Prostate gland (tissue), 2 donors: ENCODE results near the gene SH3GL3. TPM values are rescaled to one million over a fixed set of nuclear protein-coding genes. Genes with fewer than 3 reads are reported as not detected.
A peak's percentile ranks its signal among the peaks of the same experiment; 100 is the strongest.

Experiments
- DNase-seq: peaks from one replicate; pipeline ENCODE4 v3.0.0-alpha.2; 2019; ENCODE audit warnings: low spot score
- H3K27ac ChIP-seq, 2 donors: fragments of 200-600 bp; sonication (generic); 2 replicates each; pipeline ENCODE4 v1.5.1; 2017 to 2019
- H3K27me3 ChIP-seq: fragments of 200-600 bp; sonication (generic); replicated peaks from 2 replicates; pipeline ENCODE4 v1.5.1; 2019; ENCODE audit not compliant: insufficient read depth
- H3K36me3 ChIP-seq, 2 donors: fragments of 200-600 bp; sonication (generic); 1 replicate in 1 of 2; 2 replicates in 1 of 2; pipeline versions ENCODE4 v1.5.1 to v1.8.1; 2017 to 2019
- H3K4me1 ChIP-seq: fragments of 200-600 bp; sonication (generic); replicated peaks from 2 replicates; pipeline ENCODE4 v1.5.1; 2019
- H3K4me3 ChIP-seq, 2 donors: fragments of 200-600 bp; sonication (generic); 2 replicates each; pipeline ENCODE4 v1.5.1; 2017 to 2019
- H3K9me3 ChIP-seq: fragments of 200-600 bp; sonication (generic); 2 replicates; pipeline ENCODE4 v1.5.1; 2017
- CTCF ChIP-seq, 4 experiments: fragments of 200-600 bp in 2 of 4; fragments of 450-650 bp in 2 of 4; sonication (generic) in 2 of 4; IDR thresholded peaks; 1 replicate in 3 of 4; 2 replicates in 1 of 4; pipeline ENCODE4 v1.5.1; 2016 to 2019; ENCODE audit warnings: antibody characterized with exemption in 4 of 4, mild to moderate bottlenecking in 2 of 4, moderate library complexity in 2 of 4
- POLR2A ChIP-seq: fragments of 450-650 bp; IDR thresholded peaks from one replicate; pipeline ENCODE4 v1.6.1; 2016; ENCODE audit warnings: antibody characterized with exemption, mild to moderate bottlenecking
- POLR2AphosphoS5 ChIP-seq: sonication (generic); formaldehyde crosslinking; IDR thresholded peaks from one replicate; pipeline ENCODE4 v1.6.1; 2017; ENCODE audit warnings: antibody characterized with exemption
- WGBS: methylation state at CpG from one replicate; pipeline ENCODE4 v1.1.5; 2018; 5-methylcytosine and 5-hydroxymethylcytosine counted together
- intact Hi-C: fragments of 100-400 bp; cut with DNase I; formaldehyde crosslinking; loops from one replicate; pipeline ENCODE4 v1.14.2; 2022
- total RNA-seq, 2 donors: library from RNA; depleted of rRNA; stranded (reverse); fragments of >200 nt; gene quantifications; one replicate each; pipeline ENCODE4 v1.1.0, GENCODE V29; 2016

Gene SH3GL3
- total RNA-seq, 2 donors from 2014 or later, result 2.2 to 7.4 TPM

- no peaks in the 10 kb centered on the region for H3K4me1 ChIP-seq
- H3K27ac ChIP-seq, result no peak overlapping the region
- intact Hi-C loops, result loop anchor here (2.0 to 5.0 kb wide), 2 partner anchors 182 to 469 kb away; no protein-coding TSS in a partner anchor
- no peaks in the 10 kb centered on the region for H3K27me3 ChIP-seq
- no peak overlapping the region for H3K4me3 ChIP-seq
- no peak for DNase-seq
- TF ChIP-seq POLR2AphosphoS5 (no peak), CTCF (IDR thresholded peaks at IDR 0.05) (peak; percentile 37 to 66 (median 56)), POLR2A (no peak)
- WGBS, result 20% methylated on average over 4 of the region's 4 CpGs
- H3K36me3 ChIP-seq, result no peaks in the 10 kb centered on the region
- no peaks in the 10 kb centered on the region for H3K9me3 ChIP-seq
Observed at GRCh38 chr15:83565553-83566159, 118.5 kb downstream of the SH3GL3 start.

- WGBS, result 97% methylated on average over 2 of the region's 2 CpGs
- H3K27me3 ChIP-seq, result no peaks in the 10 kb centered on the region
- intact Hi-C loops, result loop anchor here (5.0 kb wide), 1 partner anchor 180 kb away; no protein-coding TSS in a partner anchor
Observed at GRCh38 chr15:83567318-83567717, 120.2 kb downstream of the SH3GL3 start.

GRCh38 chr15:83569341-83569740 lies 122.2 kb downstream of the SH3GL3 start:
- intact Hi-C loops, result loop anchor here (5.0 kb wide), 1 partner anchor 178 kb away; no protein-coding TSS in a partner anchor
- Histone ChIP-seq H3K36me3 (no peaks in the 10 kb centered on the region), H3K27ac (no peak overlapping the region), H3K4me1 (no peaks in the 10 kb centered on the region), H3K9me3 (no peaks in the 10 kb centered on the region), H3K4me3 (no peak overlapping the region), H3K27me3 (no peaks in the 10 kb centered on the region)
- TF ChIP-seq POLR2AphosphoS5 (no peak), CTCF (IDR thresholded peaks at IDR 0.05) (no peak), POLR2A (no peak)
- no peak for DNase-seq

More at GRCh38 chr15:83567318-83567717, 120.2 kb downstream of the SH3GL3 start:
- H3K27ac ChIP-seq, result no peak overlapping the region
- H3K36me3 ChIP-seq, result no peaks in the 10 kb centered on the region
- H3K4me1 ChIP-seq, result no peaks in the 10 kb centered on the region
- no peak for TF ChIP-seq POLR2A
- TF ChIP-seq POLR2AphosphoS5, result no peak
- TF ChIP-seq CTCF (IDR thresholded peaks at IDR 0.05), result no peak
- no peak for DNase-seq
- no peak overlapping the region for H3K4me3 ChIP-seq
- no peaks in the 10 kb centered on the region for H3K9me3 ChIP-seq

GRCh38 chr15:83570756-83571155 lies 123.6 kb downstream of the SH3GL3 start:
- intact Hi-C loops, result loop anchor here (5.0 kb wide), 1 partner anchor 82 kb away; the partner anchor contains the start of gene ADAMTSL3
- no peaks in the 10 kb centered on the region for H3K27me3 ChIP-seq
- 85% methylated on average over 6 of the region's 6 CpGs for WGBS
- no peak for DNase-seq
- no peak overlapping the region for H3K4me3 ChIP-seq
- no peaks in the 10 kb centered on the region for H3K9me3 ChIP-seq
- no peak for TF ChIP-seq POLR2A
- no peak for TF ChIP-seq POLR2AphosphoS5
- no peak for TF ChIP-seq CTCF (IDR thresholded peaks at IDR 0.05)
- no peaks in the 10 kb centered on the region for H3K4me1 ChIP-seq
- no peaks in the 10 kb centered on the region for H3K36me3 ChIP-seq
- H3K27ac ChIP-seq, result no peak overlapping the region
